H9 (cell line): ENCODE results near the gene SLC51A. TPM values are rescaled to one million over a fixed set of nuclear protein-coding genes. Genes with fewer than 3 reads are reported as not detected.
A peak's percentile ranks its signal among the peaks of the same experiment; 100 is the strongest.

Experiments
- DNase-seq: peaks from one replicate; pipeline ENCODE4 v3.0.0-alpha.2; 2017
- H2AFZ ChIP-seq: one replicate; pipeline ENCODE4 v1.6.1; 2013; ENCODE audit warnings: mild to moderate bottlenecking, low read length, control low read depth, moderate library complexity
- H2AK5ac ChIP-seq: 2 replicates; pipeline ENCODE4 v1.6.1; 2013; ENCODE audit warnings: low read length, control low read depth, mixed read lengths; ENCODE audit not compliant: insufficient read length
- H2BK120ac ChIP-seq: one replicate; pipeline ENCODE4 v1.6.1; 2013; ENCODE audit warnings: low read depth, mild to moderate bottlenecking, low read length, control low read depth, inconsistent platforms; ENCODE audit not compliant: poor library complexity, severe bottlenecking
- H2BK12ac ChIP-seq: 2 replicates; pipeline ENCODE4 v1.6.1; 2013; ENCODE audit warnings: low read length, control low read depth, mixed read lengths, low read depth; ENCODE audit not compliant: insufficient read length
- H2BK15ac ChIP-seq: 2 replicates; pipeline ENCODE4 v1.6.1; 2013; ENCODE audit warnings: low read depth, low read length, control low read depth
- H2BK20ac ChIP-seq: one replicate; pipeline ENCODE4 v1.6.1; 2013; ENCODE audit warnings: low read depth, mild to moderate bottlenecking, low read length, control low read depth, inconsistent platforms; ENCODE audit not compliant: poor library complexity, severe bottlenecking
- H2BK5ac ChIP-seq: 2 replicates; pipeline ENCODE4 v1.6.1; 2013; ENCODE audit warnings: low read length, control low read depth, mixed read lengths; ENCODE audit not compliant: insufficient read length
- H3K14ac ChIP-seq: 2 replicates; pipeline ENCODE4 v1.6.1; 2013; ENCODE audit warnings: low read length, control low read depth; ENCODE audit not compliant: insufficient read depth
- H3K18ac ChIP-seq: 2 replicates; pipeline ENCODE4 v1.6.1; 2013; ENCODE audit warnings: low read depth, mild to moderate bottlenecking, mixed read lengths, low read length, control low read depth; ENCODE audit not compliant: insufficient read length
- H3K23ac ChIP-seq: 2 replicates; pipeline ENCODE4 v1.6.1; 2013; ENCODE audit warnings: low read length, control low read depth, mixed read lengths, low read depth; ENCODE audit not compliant: insufficient read length
- H3K23me2 ChIP-seq: 2 replicates; pipeline ENCODE4 v1.6.1; 2013; ENCODE audit warnings: low read depth, mild to moderate bottlenecking, mixed read lengths, low read length, control low read depth; ENCODE audit not compliant: insufficient read length, poor library complexity, severe bottlenecking
- H3K27ac ChIP-seq: 2 replicates; pipeline ENCODE4 v1.5.1; 2013; ENCODE audit warnings: low read length, control low read depth, mixed read lengths, low read depth; ENCODE audit not compliant: insufficient read length
- H3K27me3 ChIP-seq: 2 replicates; pipeline ENCODE4 v1.6.1; 2013; ENCODE audit warnings: low read length, control low read depth, inconsistent platforms; ENCODE audit not compliant: insufficient read depth
- H3K4ac ChIP-seq: 2 replicates; pipeline ENCODE4 v1.6.1; 2013; ENCODE audit warnings: low read depth, mild to moderate bottlenecking, control low read depth, inconsistent platforms, low read length, moderate library complexity
- H3K4me1 ChIP-seq: 2 replicates; pipeline ENCODE4 v1.6.1; 2013; ENCODE audit warnings: low read length, control low read depth, inconsistent platforms; ENCODE audit not compliant: insufficient read depth
- H3K4me2 ChIP-seq: 2 replicates; pipeline ENCODE4 v1.6.1; 2013; ENCODE audit warnings: low read length, control low read depth, mixed read lengths; ENCODE audit not compliant: insufficient read length, insufficient read depth
- H3K56ac ChIP-seq: 2 replicates; pipeline ENCODE4 v1.6.1; 2013; ENCODE audit warnings: low read depth, mild to moderate bottlenecking, mixed read lengths, low read length, control low read depth; ENCODE audit not compliant: insufficient read length
- H3K79me1 ChIP-seq: 2 replicates; pipeline ENCODE4 v1.6.1; 2013; ENCODE audit warnings: low read depth, mild to moderate bottlenecking, moderate library complexity, low read length, control low read depth, inconsistent platforms; ENCODE audit not compliant: insufficient read depth, poor library complexity, severe bottlenecking
- H3K79me2 ChIP-seq: 2 replicates; pipeline ENCODE4 v1.6.1; 2013; ENCODE audit warnings: low read length, control low read depth, inconsistent platforms; ENCODE audit not compliant: insufficient read depth
- H3K9ac ChIP-seq: 2 replicates; pipeline ENCODE4 v1.6.1; 2013; ENCODE audit warnings: low read length, control low read depth, mixed read lengths; ENCODE audit not compliant: insufficient read length; ENCODE audit errors: extremely low read depth
- H3K9me3 ChIP-seq: one replicate; pipeline ENCODE4 v1.6.1; 2013; ENCODE audit warnings: low read depth, low read length, inconsistent platforms; ENCODE audit not compliant: control insufficient read depth
- H3T11ph ChIP-seq: one replicate; pipeline ENCODE4 v1.6.1; 2013; ENCODE audit warnings: mild to moderate bottlenecking, low read length, control low read depth, inconsistent platforms
- H4K20me1 ChIP-seq: one replicate; pipeline ENCODE4 v1.6.1; 2013; ENCODE audit not compliant: control insufficient read depth, insufficient read length, insufficient read depth
- H4K5ac ChIP-seq: 2 replicates; pipeline ENCODE4 v1.6.1; 2013; ENCODE audit warnings: low read depth, mild to moderate bottlenecking, mixed read lengths, low read length, control low read depth; ENCODE audit not compliant: insufficient read length
- H4K8ac ChIP-seq: replicated peaks from 2 replicates; pipeline ENCODE4 v1.6.1; 2013; ENCODE audit warnings: low read length, control low read depth, mixed read lengths, low read depth; ENCODE audit not compliant: insufficient read length
- H4K91ac ChIP-seq: 2 replicates; pipeline ENCODE4 v1.6.1; 2013; ENCODE audit warnings: low read depth, mild to moderate bottlenecking, moderate library complexity, mixed read lengths, low read length, control low read depth; ENCODE audit not compliant: insufficient read length
- H3K27ac Mint-ChIP-seq, 3 experiments: 2 replicates in 2 of 3; 3 replicates in 1 of 3; pipeline ENCODE4 v1.8.0; 2020 to 2021; ENCODE audit warnings: mixed read lengths in 3 of 3, mild to moderate bottlenecking in 1 of 3, moderate library complexity in 1 of 3
- H3K27me3 Mint-ChIP-seq: 2 replicates; pipeline ENCODE4 v1.8.0; 2021; ENCODE audit warnings: low read depth, mild to moderate bottlenecking, moderate library complexity, mixed read lengths
- H3K36me3 Mint-ChIP-seq, 3 experiments: 2 replicates in 2 of 3; 3 replicates in 1 of 3; pipeline ENCODE4 v1.8.0; 2020 to 2021; ENCODE audit warnings: low read depth in 3 of 3, mixed read lengths in 3 of 3; ENCODE audit not compliant: insufficient read depth in 1 of 3
- H3K4me1 Mint-ChIP-seq, 2 experiments: 2 replicates each; pipeline ENCODE4 v1.8.0; 2020; ENCODE audit warnings: mixed read lengths in 2 of 2
- H3K4me3 Mint-ChIP-seq, 2 experiments: 2 replicates in 1 of 2; 3 replicates in 1 of 2; pipeline ENCODE4 v1.8.0; 2020 to 2021; ENCODE audit warnings: mild to moderate bottlenecking in 2 of 2, mixed read lengths in 2 of 2, moderate library complexity in 1 of 2
- H3K9me3 Mint-ChIP-seq, 2 experiments: 2 replicates in 1 of 2; 3 replicates in 1 of 2; pipeline ENCODE4 v1.8.0; 2020; ENCODE audit warnings: mild to moderate bottlenecking in 2 of 2, mixed read lengths in 2 of 2, moderate library complexity in 1 of 2
- WGBS: extraction: QIAGEN DNeasy Blood & Tissue Kit; methylation state at CpG from one replicate; pipeline ENCODE4 v1.1.7; 2013; ENCODE audit warnings: missing lambda C conversion rate, low lambda C conversion rate, mixed read lengths; ENCODE audit not compliant: insufficient read length; ENCODE audit errors: extremely low coverage; 5-methylcytosine and 5-hydroxymethylcytosine counted together
- total RNA-seq: library from RNA; stranded (reverse); gene quantifications from 2 replicates; pipeline ENCODE4 v1.2.1, GENCODE V29; 2021
- TF ChIP-seq, protein P1 (sequence below): fragments of 200-600 bp; sonication (generic); conservative IDR thresholded peaks from 3 replicates; pipeline ENCODE4 v1.8.0; 2021; ENCODE audit warnings: antibody characterized with exemption, mild to moderate bottlenecking

The SLC51A gene
- total RNA-seq, 1 experiment from 2014 or later = 5.6 TPM

DNA sequence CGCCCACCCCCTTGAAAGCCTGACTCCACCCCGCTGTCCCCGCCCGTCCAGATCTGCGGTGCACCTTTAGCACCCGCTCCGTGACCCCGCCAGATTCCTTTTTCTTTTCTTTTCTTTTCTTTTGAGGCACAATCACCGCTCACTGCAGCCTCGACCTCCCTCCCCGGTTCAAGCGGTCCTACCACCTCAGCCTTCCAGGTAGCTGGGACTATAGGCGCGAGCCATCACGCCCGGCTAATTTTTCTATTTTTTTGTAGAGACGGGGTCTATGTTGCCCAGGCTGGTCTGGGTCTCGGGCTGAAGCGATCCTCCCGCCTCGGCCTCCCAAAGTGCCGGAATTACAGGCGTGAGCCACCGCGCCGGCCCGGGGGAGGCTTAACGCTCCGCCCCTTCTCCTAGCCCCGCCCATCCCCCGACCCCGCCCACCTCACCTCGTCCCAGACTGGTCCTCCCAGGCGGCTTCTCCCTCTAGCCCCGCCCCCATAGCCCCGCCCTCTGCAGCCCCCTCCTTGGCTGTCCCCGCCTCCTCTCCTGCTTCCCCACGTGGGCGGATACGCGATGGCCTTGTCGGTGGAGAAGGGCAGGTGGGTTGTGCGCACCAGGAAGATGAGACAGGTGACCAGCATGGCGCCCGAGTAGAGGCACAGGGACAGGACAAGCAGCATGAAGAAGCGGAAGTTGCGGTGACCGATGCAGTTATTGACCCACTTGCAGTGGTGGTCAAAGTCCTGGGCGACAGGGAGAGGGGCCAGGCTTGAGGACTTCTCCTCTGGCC lies 8.3 kb upstream of the SLC51A start:
- H3K4me1 Mint-ChIP-seq = peaks cover 0 to 18% of the 10 kb centered on the region in 2 experiments; a peak in 3 of 4 replicates
- DNase-seq = peak; percentile 96
- Histone ChIP-seq H3K23me2 (peaks cover 8% of the 10 kb centered on the region), H4K20me1 (no peaks in the 10 kb centered on the region), H3T11ph (no peak overlapping the region), H3K27me3 (no peaks in the 10 kb centered on the region; the same call in 1 of the 2 replicates), H2BK20ac (no peak overlapping the region), H3K9ac (no peak overlapping the region), H3K23ac (no peak overlapping the region), H3K4ac (no peak overlapping the region), H3K18ac (no peak overlapping the region), H4K91ac (no peak overlapping the region), H2BK5ac (no peak overlapping the region), H2AFZ (peak overlapping the region; percentile 18), H3K9me3 (no peaks in the 10 kb centered on the region), H3K79me1 (no peaks in the 10 kb centered on the region), H2AK5ac (no peak overlapping the region), H3K14ac (peak overlapping the region; percentile 67; the same call in 1 of the 2 replicates), H2BK120ac (no peak overlapping the region), H3K27ac (no peak overlapping the region), H4K8ac (no peak overlapping the region), H2BK15ac (no peak overlapping the region), H3K79me2 (no peaks in the 10 kb centered on the region), H2BK12ac (no peak overlapping the region), H4K5ac (no peak overlapping the region), H3K4me2 (peak overlapping the region; percentile 69), H3K4me1 (no peaks in the 10 kb centered on the region), H3K56ac (no peak overlapping the region)
- peak overlapping the region in 1 of 3 experiments; percentile 84; a peak in 2 of 7 replicates for H3K27ac Mint-ChIP-seq
- peaks cover 0 to 4% (median 2%) of the 10 kb centered on the region in 3 experiments; a peak in 2 of 7 replicates for H3K36me3 Mint-ChIP-seq
- TF ChIP-seq, protein P1, sequence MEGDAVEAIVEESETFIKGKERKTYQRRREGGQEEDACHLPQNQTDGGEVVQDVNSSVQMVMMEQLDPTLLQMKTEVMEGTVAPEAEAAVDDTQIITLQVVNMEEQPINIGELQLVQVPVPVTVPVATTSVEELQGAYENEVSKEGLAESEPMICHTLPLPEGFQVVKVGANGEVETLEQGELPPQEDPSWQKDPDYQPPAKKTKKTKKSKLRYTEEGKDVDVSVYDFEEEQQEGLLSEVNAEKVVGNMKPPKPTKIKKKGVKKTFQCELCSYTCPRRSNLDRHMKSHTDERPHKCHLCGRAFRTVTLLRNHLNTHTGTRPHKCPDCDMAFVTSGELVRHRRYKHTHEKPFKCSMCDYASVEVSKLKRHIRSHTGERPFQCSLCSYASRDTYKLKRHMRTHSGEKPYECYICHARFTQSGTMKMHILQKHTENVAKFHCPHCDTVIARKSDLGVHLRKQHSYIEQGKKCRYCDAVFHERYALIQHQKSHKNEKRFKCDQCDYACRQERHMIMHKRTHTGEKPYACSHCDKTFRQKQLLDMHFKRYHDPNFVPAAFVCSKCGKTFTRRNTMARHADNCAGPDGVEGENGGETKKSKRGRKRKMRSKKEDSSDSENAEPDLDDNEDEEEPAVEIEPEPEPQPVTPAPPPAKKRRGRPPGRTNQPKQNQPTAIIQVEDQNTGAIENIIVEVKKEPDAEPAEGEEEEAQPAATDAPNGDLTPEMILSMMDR = no peak
- H3K9me3 Mint-ChIP-seq = peaks cover 0 to 2% of the 10 kb centered on the region in 2 experiments; a peak in 1 of 5 replicates
- WGBS = no CpG with 5 or more reads among the region's 49 CpGs
- peak overlapping the region; percentile 67 to 83 for H3K4me3 Mint-ChIP-seq
- peaks cover 22% of the 10 kb centered on the region for H3K27me3 Mint-ChIP-seq
